Measurements from ENCODE around the gene MAGEE1. TPM values are rescaled to one million over a fixed set of nuclear protein-coding genes. Genes with fewer than 3 reads are reported as not detected.
A peak's percentile ranks its signal among the peaks of the same experiment; 100 is the strongest.

The MAGEE1 gene
- total RNA-seq, 1 experiment from 2014 or later: 0.80 TPM

DNA sequence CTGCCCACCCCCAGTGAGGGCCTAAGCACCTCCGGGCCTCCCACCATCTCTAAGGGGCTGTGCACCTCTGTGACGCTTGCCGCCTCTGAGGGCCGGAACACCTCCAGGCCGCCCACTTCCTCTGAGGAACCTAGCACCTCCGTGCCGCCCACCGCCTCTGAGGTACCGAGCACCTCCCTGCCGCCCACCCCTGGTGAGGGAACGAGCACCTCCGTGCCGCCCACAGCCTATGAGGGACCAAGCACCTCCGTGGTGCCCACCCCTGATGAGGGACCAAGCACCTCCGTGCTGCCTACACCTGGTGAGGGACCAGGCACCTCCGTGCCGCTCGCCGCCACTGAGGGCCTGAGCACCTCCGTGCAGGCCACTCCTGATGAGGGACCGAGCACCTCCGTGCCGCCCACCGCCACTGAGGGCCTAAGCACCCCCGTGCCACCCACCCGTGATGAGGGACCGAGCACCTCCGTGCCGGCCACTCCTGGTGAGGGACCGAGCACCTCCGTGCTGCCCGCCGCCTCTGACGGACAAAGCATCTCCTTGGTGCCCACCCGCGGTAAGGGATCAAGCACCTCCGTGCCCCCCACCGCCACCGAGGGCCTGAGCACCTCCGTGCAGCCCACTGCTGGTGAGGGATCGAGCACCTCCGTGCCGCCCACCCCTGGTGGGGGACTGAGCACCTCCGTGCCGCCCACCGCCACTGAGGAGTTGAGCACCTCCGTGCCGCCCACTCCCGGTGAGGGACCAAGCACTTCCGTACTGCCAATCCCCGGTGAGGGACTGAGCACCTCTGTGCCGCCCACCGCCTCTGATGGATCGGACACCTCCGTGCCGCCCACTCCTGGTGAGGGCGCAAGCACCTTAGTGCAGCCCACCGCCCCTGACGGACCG is 977 bp downstream of the MAGEE1 start:
- no TSS peak for BruUV-seq (replicated peaks)
- intact Hi-C loops (cut with micrococcal nuclease; ENCODE audit: unreplicated experiment): no loop called here
- Mint-ChIP-seq H3K27ac (ENCODE audit: unreplicated experiment) (no peak overlapping the region), H3K4me3 (ENCODE audit: low read depth, unreplicated experiment) (peak overlapping the region; percentile 55), H3K9me3 (ENCODE audit: low read depth, unreplicated experiment) (peaks cover 3% of the 10 kb centered on the region), H3K36me3 (ENCODE audit: insufficient read depth, unreplicated experiment) (peaks cover 6% of the 10 kb centered on the region), H3K4me1 (ENCODE audit: low read depth, unreplicated experiment) (no peaks in the 10 kb centered on the region), H3K27me3 (ENCODE audit: unreplicated experiment) (no peaks in the 10 kb centered on the region)
- TF ChIP-seq, protein P1, sequence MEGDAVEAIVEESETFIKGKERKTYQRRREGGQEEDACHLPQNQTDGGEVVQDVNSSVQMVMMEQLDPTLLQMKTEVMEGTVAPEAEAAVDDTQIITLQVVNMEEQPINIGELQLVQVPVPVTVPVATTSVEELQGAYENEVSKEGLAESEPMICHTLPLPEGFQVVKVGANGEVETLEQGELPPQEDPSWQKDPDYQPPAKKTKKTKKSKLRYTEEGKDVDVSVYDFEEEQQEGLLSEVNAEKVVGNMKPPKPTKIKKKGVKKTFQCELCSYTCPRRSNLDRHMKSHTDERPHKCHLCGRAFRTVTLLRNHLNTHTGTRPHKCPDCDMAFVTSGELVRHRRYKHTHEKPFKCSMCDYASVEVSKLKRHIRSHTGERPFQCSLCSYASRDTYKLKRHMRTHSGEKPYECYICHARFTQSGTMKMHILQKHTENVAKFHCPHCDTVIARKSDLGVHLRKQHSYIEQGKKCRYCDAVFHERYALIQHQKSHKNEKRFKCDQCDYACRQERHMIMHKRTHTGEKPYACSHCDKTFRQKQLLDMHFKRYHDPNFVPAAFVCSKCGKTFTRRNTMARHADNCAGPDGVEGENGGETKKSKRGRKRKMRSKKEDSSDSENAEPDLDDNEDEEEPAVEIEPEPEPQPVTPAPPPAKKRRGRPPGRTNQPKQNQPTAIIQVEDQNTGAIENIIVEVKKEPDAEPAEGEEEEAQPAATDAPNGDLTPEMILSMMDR (IDR thresholded peaks at IDR 0.05; ENCODE audit: unreplicated experiment): no peak
- CTCF ChIA-PET: no interaction called here
- no peak for DNase-seq

DNA sequence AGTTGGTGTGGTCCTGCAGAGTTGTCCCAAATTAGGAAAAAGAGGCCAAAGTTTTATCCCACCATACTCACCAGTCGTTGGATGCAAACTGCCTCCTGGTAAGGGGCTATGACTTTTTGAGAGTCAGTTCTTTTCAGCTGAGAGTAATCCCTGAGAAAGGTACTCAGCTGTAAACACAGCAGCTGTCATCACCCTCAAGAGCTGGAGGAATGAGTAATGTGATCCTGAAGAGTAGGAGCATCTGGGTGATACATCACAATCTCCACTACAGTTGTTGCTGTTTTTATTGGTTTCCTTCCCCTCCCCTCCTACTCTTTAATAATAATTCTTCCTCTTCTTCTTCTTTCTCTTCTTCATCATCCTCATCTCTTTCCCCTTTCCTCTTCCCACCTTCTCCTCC is 5.7 kb downstream of the MAGEE1 start:
- no peaks in the 10 kb centered on the region for H3K4me1 Mint-ChIP-seq (ENCODE audit: low read depth, unreplicated experiment)
- DNase-seq: no peak
- H3K27me3 Mint-ChIP-seq (ENCODE audit: unreplicated experiment): no peaks in the 10 kb centered on the region
- intact Hi-C loops (cut with micrococcal nuclease; ENCODE audit: unreplicated experiment): no loop called here
- H3K4me3 Mint-ChIP-seq (ENCODE audit: low read depth, unreplicated experiment): no peak overlapping the region
- no peaks in the 10 kb centered on the region for H3K9me3 Mint-ChIP-seq (ENCODE audit: low read depth, unreplicated experiment)
- CTCF ChIA-PET: no interaction called here
- H3K36me3 Mint-ChIP-seq (ENCODE audit: insufficient read depth, unreplicated experiment): peaks cover under 1% of the 10 kb centered on the region
- no TSS peak for BruUV-seq (replicated peaks)
- H3K27ac Mint-ChIP-seq (ENCODE audit: unreplicated experiment): no peak overlapping the region
- TF ChIP-seq, protein P1 (IDR thresholded peaks at IDR 0.05; ENCODE audit: unreplicated experiment): no peak

DNA sequence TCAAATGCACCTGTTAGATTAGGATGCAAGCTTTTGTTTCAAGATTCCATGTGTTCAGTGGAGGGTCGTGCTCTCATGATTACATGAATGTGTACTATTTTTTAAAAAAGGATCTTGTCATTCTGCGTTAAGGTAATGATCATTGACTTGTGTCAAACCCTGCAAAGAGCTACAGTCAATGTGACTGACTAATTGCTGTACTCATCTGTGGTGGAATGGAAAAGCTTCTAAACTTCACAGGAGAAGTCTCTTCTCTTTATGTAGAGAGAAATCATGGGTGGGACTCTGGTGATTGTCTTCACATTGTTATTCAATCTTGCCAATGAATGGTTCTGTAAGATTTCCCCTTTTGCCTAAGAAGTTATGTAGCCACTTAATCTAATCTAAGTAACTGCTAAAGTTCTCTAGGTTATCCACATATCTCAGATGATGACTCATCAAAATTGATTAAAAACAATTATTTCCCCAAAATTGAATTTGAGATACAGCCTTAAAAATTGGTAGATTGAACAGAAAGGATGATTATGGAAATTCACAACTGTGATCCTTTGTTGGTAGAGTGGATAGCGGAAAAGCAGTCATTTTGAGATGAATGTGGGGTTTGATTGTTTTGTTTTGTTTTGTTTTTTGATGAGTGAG is 6.7 kb downstream of the MAGEE1 start:
- Mint-ChIP-seq H3K9me3 (ENCODE audit: low read depth, unreplicated experiment) (peaks cover 2% of the 10 kb centered on the region), H3K27ac (ENCODE audit: unreplicated experiment) (no peak overlapping the region), H3K4me3 (ENCODE audit: low read depth, unreplicated experiment) (no peak overlapping the region), H3K4me1 (ENCODE audit: low read depth, unreplicated experiment) (no peaks in the 10 kb centered on the region), H3K36me3 (ENCODE audit: insufficient read depth, unreplicated experiment) (no peaks in the 10 kb centered on the region), H3K27me3 (ENCODE audit: unreplicated experiment) (no peaks in the 10 kb centered on the region)
- BruUV-seq (replicated peaks): no TSS peak
- CTCF ChIA-PET: no interaction called here
- intact Hi-C loops (cut with micrococcal nuclease; ENCODE audit: unreplicated experiment): no loop called here
- TF ChIP-seq, protein P1 (IDR thresholded peaks at IDR 0.05; ENCODE audit: unreplicated experiment): no peak
- DNase-seq: no peak

DNA sequence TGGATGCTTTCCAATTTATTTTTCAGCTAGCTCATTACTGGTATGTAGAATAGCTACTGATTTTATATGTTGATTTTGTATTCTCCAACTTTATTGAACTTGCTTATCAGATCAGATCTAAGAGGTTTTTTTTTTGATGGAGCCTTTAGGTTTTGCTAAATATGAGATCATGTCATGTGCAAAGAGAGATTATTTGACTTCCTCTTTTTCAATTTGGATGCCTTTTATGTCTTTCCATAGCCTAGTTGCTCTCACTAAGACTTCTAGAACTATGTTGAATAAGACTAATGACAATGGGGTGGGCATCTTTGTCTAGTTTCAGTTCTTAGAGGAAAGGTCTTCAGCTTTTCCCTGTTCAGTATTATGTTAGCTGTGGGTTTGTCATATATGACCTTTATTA is 11.7 kb downstream of the MAGEE1 start:
- H3K27ac Mint-ChIP-seq (ENCODE audit: unreplicated experiment): no peak overlapping the region
- intact Hi-C loops (cut with micrococcal nuclease; ENCODE audit: unreplicated experiment): no loop called here
- CTCF ChIA-PET: no interaction called here
- H3K4me1 Mint-ChIP-seq (ENCODE audit: low read depth, unreplicated experiment): no peaks in the 10 kb centered on the region
- TF ChIP-seq, protein P1 (IDR thresholded peaks at IDR 0.05; ENCODE audit: unreplicated experiment): no peak
- H3K4me3 Mint-ChIP-seq (ENCODE audit: low read depth, unreplicated experiment): no peak overlapping the region
- H3K36me3 Mint-ChIP-seq (ENCODE audit: insufficient read depth, unreplicated experiment): no peaks in the 10 kb centered on the region
- H3K27me3 Mint-ChIP-seq (ENCODE audit: unreplicated experiment): no peaks in the 10 kb centered on the region
- peaks cover 6% of the 10 kb centered on the region for H3K9me3 Mint-ChIP-seq (ENCODE audit: low read depth, unreplicated experiment)
- no TSS peak for BruUV-seq (replicated peaks)
- no peak for DNase-seq

Measured in Calu3 (cell line).